ENCODE results near the gene TNNI2. TPM values are rescaled to one million over a fixed set of nuclear protein-coding genes. Genes with fewer than 3 reads are reported as not detected.

The TNNI2 gene
- total and polyA plus RNA-seq, 10 donors: 2.3 to 21.8 (median 6.7) TPM

DNA sequence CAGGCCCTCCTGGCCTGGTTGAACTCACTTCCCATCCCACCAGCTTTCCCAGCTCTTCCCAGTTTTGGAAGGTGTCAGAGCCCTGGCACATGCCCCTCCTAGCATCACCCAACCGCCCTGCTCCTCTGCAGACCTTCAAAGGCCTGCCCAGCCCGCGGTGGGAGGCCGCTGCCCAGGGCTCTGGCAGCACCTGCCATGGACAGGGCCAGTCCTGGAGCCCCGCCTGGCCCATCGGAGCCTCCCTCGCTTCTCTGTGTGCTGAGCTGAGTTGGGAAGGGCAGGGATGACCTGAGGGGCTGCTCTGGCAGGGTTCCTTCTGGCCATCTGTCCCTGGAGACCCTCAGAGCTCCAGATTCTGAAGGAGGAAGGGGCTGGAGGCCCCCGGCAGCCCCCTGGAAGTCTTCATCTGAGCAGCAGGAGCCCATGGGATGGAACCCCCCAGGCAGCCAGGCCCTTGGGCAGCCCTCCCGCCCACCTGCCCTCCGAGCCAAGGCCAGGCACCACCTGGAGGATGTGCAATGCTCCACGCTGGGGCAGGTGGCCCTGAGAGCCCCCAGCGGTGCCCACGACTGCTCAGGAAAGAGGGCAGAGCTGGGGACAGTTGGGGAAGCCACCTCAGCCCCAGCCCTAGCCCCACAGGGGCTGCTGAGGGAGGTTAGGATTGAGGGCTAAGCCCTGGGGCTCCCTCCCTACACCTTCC is 17.7 kb downstream of the TNNI2 start:
- H3K27me3 ChIP-seq (replicated peaks in 1 of 7): no peaks in the 10 kb centered on the region
- no peaks in the 10 kb centered on the region for H3K9me3 ChIP-seq
- H3K27ac ChIP-seq: peak overlapping the region in 2 of 8 donors; percentile 91 to 94
- H3K36me3 ChIP-seq: peaks cover 0 to 36% (median 0%) of the 10 kb centered on the region in 6 donors
- peak overlapping the region in 1 of 8 donors; percentile 71 for H3K4me3 ChIP-seq
- peak; percentile 81 for DNase-seq
- intact Hi-C loops (cut with DNase I; ENCODE audit: low total_unique reads): no loop called here
- WGBS, 5 donors: 82 to 100% (median 87%) methylated on average over 7 to 13 of the region's 13 CpGs
- H3K4me1 ChIP-seq: peaks cover 34 to 85% (median 64%) of the 10 kb centered on the region in 6 donors
- TF ChIP-seq POLR2A (IDR thresholded peaks at IDR 0.05) (no peak), CTCF (IDR thresholded peaks at IDR 0.05 in 8 of 11, conservative IDR thresholded peaks at IDR 0.05 in 3 of 11) (no peak), POLR2AphosphoS5 (IDR thresholded peaks at IDR 0.05) (peak in 2 of 3 donors; percentile 12 to 15)

DNA sequence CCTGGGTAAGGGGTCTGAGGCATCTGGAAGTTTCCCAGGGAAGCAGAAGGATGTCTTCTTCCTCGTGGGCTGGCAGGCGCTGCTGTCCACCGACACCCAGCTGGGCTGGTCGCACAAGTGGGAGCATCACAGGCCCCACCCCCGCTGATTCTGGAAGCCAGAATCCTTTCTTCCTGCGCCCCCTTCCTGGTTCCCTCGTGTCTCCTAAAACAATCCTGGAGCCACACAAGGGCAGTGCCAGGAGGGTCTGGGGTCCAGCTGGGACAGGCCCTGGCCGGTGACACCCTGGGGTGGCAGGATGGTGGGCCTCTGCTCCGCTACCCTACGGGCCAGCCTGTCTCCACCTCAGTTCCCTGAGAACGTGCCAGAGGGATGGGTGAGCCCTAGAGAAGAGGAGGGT is 18.3 kb downstream of the TNNI2 start:
- TF ChIP-seq POLR2A (IDR thresholded peaks at IDR 0.05) (no peak), CTCF (IDR thresholded peaks at IDR 0.05 in 8 of 11, conservative IDR thresholded peaks at IDR 0.05 in 3 of 11) (no peak), POLR2AphosphoS5 (IDR thresholded peaks at IDR 0.05) (peak in 2 of 3 donors; percentile 39 to 48)
- WGBS, 5 donors: 81 to 91% (median 86%) methylated on average over 7 to 11 of the region's 11 CpGs
- H3K36me3 ChIP-seq: peaks cover 0 to 36% (median 0%) of the 10 kb centered on the region in 6 donors
- peaks cover 28 to 82% (median 58%) of the 10 kb centered on the region in 6 donors for H3K4me1 ChIP-seq
- no peaks in the 10 kb centered on the region for H3K9me3 ChIP-seq
- intact Hi-C loops (cut with DNase I; ENCODE audit: low total_unique reads): no loop called here
- H3K27ac ChIP-seq: peak overlapping the region in 1 of 8 donors; percentile 12
- H3K4me3 ChIP-seq: no peak overlapping the region
- DNase-seq: peak; percentile 71
- H3K27me3 ChIP-seq (replicated peaks in 1 of 7): no peaks in the 10 kb centered on the region

DNA sequence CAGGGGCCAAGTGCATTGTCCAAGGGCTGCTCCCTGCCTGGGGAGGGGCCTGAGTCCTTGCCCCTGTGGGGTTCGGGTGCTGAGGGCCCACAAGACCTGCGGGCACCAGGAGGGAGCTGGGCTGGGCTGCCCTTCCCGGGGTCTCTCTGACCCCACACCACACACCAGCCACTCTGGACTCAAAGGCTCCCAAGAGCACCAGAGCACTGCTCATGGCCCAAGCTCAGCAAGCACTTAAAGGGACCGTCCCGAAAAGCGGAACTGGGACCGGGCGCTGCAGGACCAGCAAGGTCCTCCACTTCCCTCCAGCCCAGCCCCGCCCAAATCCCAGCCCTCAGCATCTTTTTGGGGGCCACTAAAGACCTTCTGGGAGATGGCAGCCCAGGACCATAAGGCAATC is 19.4 kb downstream of the TNNI2 start:
- Histone ChIP-seq H3K4me1 (peaks cover 26 to 84% (median 59%) of the 10 kb centered on the region in 6 donors), H3K27ac (peak overlapping the region in 1 of 8 donors; percentile 9), H3K4me3 (peak overlapping the region in 1 of 8 donors; percentile 13), H3K27me3 (replicated peaks in 1 of 7) (no peaks in the 10 kb centered on the region), H3K36me3 (peaks cover 0 to 46% (median 2%) of the 10 kb centered on the region in 6 donors), H3K9me3 (no peaks in the 10 kb centered on the region)
- peak; percentile 81 for DNase-seq
- TF ChIP-seq POLR2AphosphoS5 (IDR thresholded peaks at IDR 0.05): peak; percentile 23 to 40 (median 38)
- no peak for TF ChIP-seq POLR2A (IDR thresholded peaks at IDR 0.05)
- TF ChIP-seq CTCF (IDR thresholded peaks at IDR 0.05 in 8 of 11, conservative IDR thresholded peaks at IDR 0.05 in 3 of 11): no peak
- WGBS, 5 donors: 62 to 95% (median 76%) methylated on average over 7 to 9 of the region's 9 CpGs
- intact Hi-C loops (cut with DNase I; ENCODE audit: low total_unique reads): no loop called here

GRCh38 chr11:1858576-1858975 is 19.8 kb downstream of the TNNI2 start:
- no peak overlapping the region for H3K27ac ChIP-seq
- TF ChIP-seq POLR2A (IDR thresholded peaks at IDR 0.05): no peak
- no peak for TF ChIP-seq POLR2AphosphoS5 (IDR thresholded peaks at IDR 0.05)
- TF ChIP-seq CTCF (IDR thresholded peaks at IDR 0.05 in 8 of 11, conservative IDR thresholded peaks at IDR 0.05 in 3 of 11): no peak
- no peaks in the 10 kb centered on the region for H3K27me3 ChIP-seq (replicated peaks in 1 of 7)
- 76 to 95% (median 89%) methylated on average over 5 to 7 of the region's 7 CpGs for WGBS, 5 donors
- peaks cover 28 to 84% (median 63%) of the 10 kb centered on the region in 6 donors for H3K4me1 ChIP-seq
- H3K36me3 ChIP-seq: peaks cover 0 to 50% (median 4%) of the 10 kb centered on the region in 6 donors
- no peak overlapping the region for H3K4me3 ChIP-seq
- intact Hi-C loops (cut with DNase I; ENCODE audit: low total_unique reads): no loop called here
- DNase-seq: peak; percentile 60
- no peaks in the 10 kb centered on the region for H3K9me3 ChIP-seq

Measured in spleen (tissue), 11 donors.